Sigmoid colon (tissue), 7 donors: ENCODE measurements around the gene ZNF764. TPM values are rescaled to one million over a fixed set of nuclear protein-coding genes. Genes with fewer than 3 reads are reported as not detected.

ENCODE experiments used
- DNase-seq: peaks from one replicate; pipeline ENCODE4 v3.0.0-alpha.2; 2019
- H3K27ac ChIP-seq, 4 donors: fragments of 200-600 bp; sonication (generic); one replicate each; pipeline ENCODE4 v1.5.1; 2016 to 2019; ENCODE audit warnings: mild to moderate bottlenecking in 1 of 4
- H3K27me3 ChIP-seq, 3 donors: fragments of 200-600 bp; sonication (generic); one replicate each; pipeline ENCODE4 v1.5.1; 2019; ENCODE audit warnings: mild to moderate bottlenecking in 1 of 3
- H3K36me3 ChIP-seq, 4 donors: fragments of 200-600 bp; sonication (generic); one replicate each; pipeline ENCODE4 v1.5.1; 2016 to 2019
- H3K4me1 ChIP-seq, 4 donors: fragments of 200-600 bp; sonication (generic); one replicate each; pipeline ENCODE4 v1.5.1; 2017 to 2019
- H3K4me3 ChIP-seq, 4 donors: fragments of 200-600 bp; sonication (generic); one replicate each; pipeline ENCODE4 v1.5.1; 2017 to 2019; ENCODE audit warnings: mild to moderate bottlenecking in 2 of 4, moderate library complexity in 1 of 4
- H3K9me3 ChIP-seq, 4 donors: fragments of 200-600 bp in 3 of 4; sonication (generic) in 3 of 4; one replicate each; pipeline versions ENCODE4 v1.5.1 to v1.6.1; 2013 to 2019
- EP300 ChIP-seq, 4 donors: sonication (generic); formaldehyde crosslinking; IDR thresholded peaks; one replicate each; pipeline ENCODE4 v1.6.1; 2017; ENCODE audit warnings: antibody characterized with exemption in 4 of 4
- POLR2A ChIP-seq, 2 donors: fragments of 450-650 bp; IDR thresholded peaks; one replicate each; pipeline ENCODE4 v1.6.1; 2016; ENCODE audit warnings: antibody characterized with exemption in 2 of 2, mild to moderate bottlenecking in 2 of 2, moderate library complexity in 2 of 2
- POLR2AphosphoS5 ChIP-seq, 4 donors: sonication (generic); formaldehyde crosslinking; IDR thresholded peaks; one replicate each; pipeline ENCODE4 v1.6.1; 2017; ENCODE audit warnings: antibody characterized with exemption in 4 of 4
- WGBS, 2 donors: extraction: QIAGEN DNeasy Blood & Tissue Kit; methylation state at CpG; one replicate each; pipeline ENCODE4 v1.1.7; 2013; 5-methylcytosine and 5-hydroxymethylcytosine counted together
- intact Hi-C: fragments of 100-400 bp; cut with DNase I; formaldehyde crosslinking; loops from one replicate; pipeline ENCODE4 v1.15.1; 2023
- polyA plus RNA-seq, 3 donors: library from polyadenylated mRNA; stranded (reverse); fragments of 200-250 nt; gene quantifications; one replicate each; pipeline ENCODE4 v1.2.3, GENCODE V29; 2013
- total RNA-seq, 4 donors: library from RNA; depleted of rRNA; stranded (reverse); fragments of >200 nt; gene quantifications; one replicate each; pipeline ENCODE4 v1.1.0, GENCODE V29; 2016
- TF ChIP-seq, protein P1 (sequence below), 4 experiments: fragments of 450-650 bp in 3 of 4; fragments of 200-600 bp in 1 of 4; IDR thresholded peaks; one replicate each; pipeline ENCODE4 v1.5.1; 2016 to 2019; ENCODE audit warnings: antibody characterized with exemption in 4 of 4, mild to moderate bottlenecking in 3 of 4, moderate library complexity in 2 of 4
- donor health status: healthy with polysubstance abuse.
- donor health status: Bipolar disorder and iron deficiency.
- donor health status: healthy.

Gene ZNF764
- total and polyA plus RNA-seq, 7 donors, result 3.5 to 8.6 (median 7.7) TPM

DNA sequence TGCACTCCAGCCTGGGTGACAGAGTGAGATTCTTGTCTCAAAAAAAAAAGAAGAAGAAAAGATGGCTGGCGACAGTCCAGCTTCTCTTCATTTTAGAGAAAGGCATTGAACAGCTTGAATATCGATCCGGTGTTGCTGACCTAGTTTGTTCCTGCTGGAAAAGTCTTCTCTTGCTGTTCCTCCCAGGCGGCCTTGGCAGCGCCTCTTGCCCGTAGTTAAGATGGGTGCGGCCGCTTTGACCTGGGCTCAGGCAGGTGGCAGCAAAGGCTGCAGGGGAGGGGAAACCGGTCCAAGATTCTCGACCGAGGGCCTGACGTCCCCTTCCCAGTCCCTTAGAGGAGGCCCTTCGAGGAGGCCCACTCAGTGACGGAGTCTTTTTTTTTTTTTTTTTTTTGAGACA lies 3.8 kb upstream of the ZNF764 start:
- TF ChIP-seq, protein P1, sequence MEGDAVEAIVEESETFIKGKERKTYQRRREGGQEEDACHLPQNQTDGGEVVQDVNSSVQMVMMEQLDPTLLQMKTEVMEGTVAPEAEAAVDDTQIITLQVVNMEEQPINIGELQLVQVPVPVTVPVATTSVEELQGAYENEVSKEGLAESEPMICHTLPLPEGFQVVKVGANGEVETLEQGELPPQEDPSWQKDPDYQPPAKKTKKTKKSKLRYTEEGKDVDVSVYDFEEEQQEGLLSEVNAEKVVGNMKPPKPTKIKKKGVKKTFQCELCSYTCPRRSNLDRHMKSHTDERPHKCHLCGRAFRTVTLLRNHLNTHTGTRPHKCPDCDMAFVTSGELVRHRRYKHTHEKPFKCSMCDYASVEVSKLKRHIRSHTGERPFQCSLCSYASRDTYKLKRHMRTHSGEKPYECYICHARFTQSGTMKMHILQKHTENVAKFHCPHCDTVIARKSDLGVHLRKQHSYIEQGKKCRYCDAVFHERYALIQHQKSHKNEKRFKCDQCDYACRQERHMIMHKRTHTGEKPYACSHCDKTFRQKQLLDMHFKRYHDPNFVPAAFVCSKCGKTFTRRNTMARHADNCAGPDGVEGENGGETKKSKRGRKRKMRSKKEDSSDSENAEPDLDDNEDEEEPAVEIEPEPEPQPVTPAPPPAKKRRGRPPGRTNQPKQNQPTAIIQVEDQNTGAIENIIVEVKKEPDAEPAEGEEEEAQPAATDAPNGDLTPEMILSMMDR (IDR thresholded peaks at IDR 0.05), result no peak
- TF ChIP-seq POLR2A (IDR thresholded peaks at IDR 0.05) (no peak), POLR2AphosphoS5 (IDR thresholded peaks at IDR 0.05) (no peak), EP300 (IDR thresholded peaks at IDR 0.05) (no peak)
- no peak for DNase-seq
- no peaks in the 10 kb centered on the region for H3K9me3 ChIP-seq
- peak overlapping the region in 2 of 4 donors; percentile 55 to 73 for H3K27ac ChIP-seq
- H3K36me3 ChIP-seq, result no peaks in the 10 kb centered on the region
- intact Hi-C loops, result no loop called here
- peaks cover 0 to 19% (median 15%) of the 10 kb centered on the region in 4 donors for H3K4me1 ChIP-seq
- H3K4me3 ChIP-seq, result peak overlapping the region in 3 of 4 donors; percentile 52 to 55 (median 53)
- no peaks in the 10 kb centered on the region for H3K27me3 ChIP-seq
- 29 to 89% methylated on average over 14 of the region's 14 CpGs for WGBS, 2 donors

DNA sequence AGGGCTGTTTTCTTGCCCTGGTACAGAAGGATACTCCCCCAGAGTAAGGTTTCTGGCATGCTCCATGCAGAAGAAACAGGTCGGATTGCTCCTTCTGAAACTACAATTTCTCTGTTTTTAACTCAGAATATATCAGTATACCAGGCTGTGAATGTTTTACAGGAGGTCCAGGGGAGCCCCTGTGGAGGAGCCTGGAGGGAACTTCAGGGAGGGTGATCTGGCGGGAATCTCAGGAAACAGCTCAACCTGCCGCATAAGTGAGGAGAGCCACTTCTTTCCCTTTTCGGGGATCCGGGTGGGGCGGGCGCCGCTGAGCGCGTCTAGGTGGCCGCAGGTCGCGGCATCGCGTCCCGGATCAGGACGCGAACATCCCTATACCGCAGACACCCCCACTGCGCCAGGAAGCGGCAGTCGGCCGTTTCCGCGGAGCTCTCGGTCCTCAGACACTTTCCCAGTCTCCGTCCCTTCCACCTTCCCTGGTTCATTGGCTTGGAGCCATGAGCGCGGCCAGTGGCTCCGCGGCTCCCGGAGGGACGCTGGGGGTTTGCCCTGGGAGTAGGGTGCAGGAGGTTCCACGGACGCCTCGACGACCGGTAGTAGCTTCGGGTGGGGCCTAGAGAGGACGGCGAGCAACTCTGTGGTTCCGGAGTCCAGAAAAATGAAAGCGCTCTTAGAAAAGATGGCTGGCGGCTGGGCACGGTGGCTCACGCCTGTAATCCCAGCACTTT lies 3.1 kb upstream of the ZNF764 start:
- Histone ChIP-seq H3K4me3 (peak overlapping the region; percentile 36 to 55 (median 52)), H3K9me3 (no peaks in the 10 kb centered on the region), H3K27ac (peak overlapping the region; percentile 55 to 73 (median 64)), H3K27me3 (no peaks in the 10 kb centered on the region), H3K4me1 (peaks cover 0 to 27% (median 23%) of the 10 kb centered on the region in 4 donors), H3K36me3 (no peaks in the 10 kb centered on the region)
- no peak for TF ChIP-seq EP300 (IDR thresholded peaks at IDR 0.05)
- peak in 1 of 4 donors; percentile 4 for TF ChIP-seq POLR2AphosphoS5 (IDR thresholded peaks at IDR 0.05)
- TF ChIP-seq, protein P1 (IDR thresholded peaks at IDR 0.05), result no peak
- DNase-seq, result no peak
- intact Hi-C loops, result no loop called here
- WGBS, 2 donors, result 27 to 52% methylated on average over 46 of the region's 46 CpGs

DNA sequence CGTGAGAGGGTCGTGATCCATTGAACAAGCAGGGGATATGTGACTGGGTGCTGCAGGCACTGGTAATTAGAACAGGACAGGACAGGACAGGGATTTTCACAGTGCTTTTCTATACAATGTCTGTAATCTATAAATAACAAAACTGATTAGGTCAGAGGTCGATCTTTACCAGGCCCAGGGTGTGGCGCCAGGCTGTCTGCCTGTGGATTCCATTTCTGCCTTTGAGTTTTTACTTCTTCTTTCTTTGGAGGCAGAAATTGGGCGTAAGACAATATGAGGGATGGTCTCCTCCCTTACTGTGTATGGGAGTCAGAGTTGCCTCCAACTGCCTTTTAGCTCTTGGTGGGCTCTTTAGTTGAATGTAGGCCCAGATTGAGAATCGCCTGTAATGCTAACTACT lies 1.5 kb upstream of the ZNF764 start:
- intact Hi-C loops, result loop anchor here (5.0 kb wide), 1 partner anchor 73 kb away; no protein-coding TSS in a partner anchor

DNA sequence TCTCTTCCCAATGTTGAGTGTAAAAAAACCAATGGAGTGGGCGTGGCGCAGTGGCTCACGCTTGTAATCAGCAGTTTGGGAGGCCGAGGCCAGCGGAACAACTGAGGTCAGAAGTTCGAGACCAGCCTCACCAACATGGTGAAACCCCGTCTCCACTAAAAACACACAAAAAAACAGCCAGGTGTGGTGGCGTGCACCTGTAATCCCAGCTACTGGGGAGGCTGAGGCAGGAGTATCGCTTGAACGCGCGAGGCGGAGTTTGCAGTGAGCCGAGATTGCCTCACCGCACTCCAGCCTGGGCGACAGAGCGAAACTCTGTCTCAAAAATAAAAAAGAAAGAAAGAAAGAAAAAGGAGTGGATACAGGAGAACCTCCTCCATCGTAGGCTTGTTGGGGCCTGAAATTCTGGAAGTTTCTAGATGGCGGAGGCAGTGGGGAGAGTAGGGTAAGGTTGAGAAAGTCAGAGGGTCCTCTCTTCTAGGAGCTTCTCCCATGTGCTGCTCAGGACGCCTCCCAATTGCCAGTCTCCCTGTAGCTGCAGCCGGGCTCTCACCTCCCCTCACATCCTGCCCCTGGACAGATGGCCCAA lies 709 bp upstream of the ZNF764 start:
- 74 to 87% methylated on average over 21 of the region's 21 CpGs for WGBS, 2 donors
- no peak for TF ChIP-seq POLR2AphosphoS5 (IDR thresholded peaks at IDR 0.05)
- TF ChIP-seq, protein P1 (IDR thresholded peaks at IDR 0.05), result no peak
- no peak for TF ChIP-seq EP300 (IDR thresholded peaks at IDR 0.05)
- TF ChIP-seq POLR2A (IDR thresholded peaks at IDR 0.05), result no peak
- Histone ChIP-seq H3K4me3 (peak overlapping the region in 3 of 4 donors; percentile 84 to 87 (median 84)), H3K27me3 (no peaks in the 10 kb centered on the region), H3K9me3 (no peaks in the 10 kb centered on the region), H3K36me3 (peaks cover 11 to 23% (median 13%) of the 10 kb centered on the region in 4 donors), H3K4me1 (peaks cover 0 to 30% (median 25%) of the 10 kb centered on the region in 4 donors), H3K27ac (peak overlapping the region; percentile 89 to 98 (median 96))
- intact Hi-C loops, result loop anchor here (1.0 to 5.0 kb wide), 3 partner anchors 12 to 73 kb away; partner anchors contain the start of genes ZNF688 and ZNF785
- DNase-seq, result no peak

More for the DNA sequence above, 1.5 kb upstream of the ZNF764 start:
- H3K27ac ChIP-seq, result no peak overlapping the region
- peaks cover 10 to 15% (median 11%) of the 10 kb centered on the region in 4 donors for H3K36me3 ChIP-seq
- TF ChIP-seq EP300 (IDR thresholded peaks at IDR 0.05) (no peak), POLR2AphosphoS5 (IDR thresholded peaks at IDR 0.05) (no peak), POLR2A (IDR thresholded peaks at IDR 0.05) (no peak)
- TF ChIP-seq, protein P1 (IDR thresholded peaks at IDR 0.05), result no peak
- DNase-seq, result no peak
- H3K4me3 ChIP-seq, result no peak overlapping the region
- no peaks in the 10 kb centered on the region for H3K9me3 ChIP-seq
- H3K4me1 ChIP-seq, result peaks cover 0 to 30% (median 25%) of the 10 kb centered on the region in 4 donors
- H3K27me3 ChIP-seq, result no peaks in the 10 kb centered on the region
- 84 to 90% methylated on average over 6 of the region's 6 CpGs for WGBS, 2 donors
